ENCODE data around the gene AKNA. TPM values are rescaled to one million over a fixed set of nuclear protein-coding genes. Genes with fewer than 3 reads are reported as not detected.

AKNA gene
- total and polyA plus RNA-seq, 4 donors: 29.5 to 79.5 (median 48.6) TPM

DNA sequence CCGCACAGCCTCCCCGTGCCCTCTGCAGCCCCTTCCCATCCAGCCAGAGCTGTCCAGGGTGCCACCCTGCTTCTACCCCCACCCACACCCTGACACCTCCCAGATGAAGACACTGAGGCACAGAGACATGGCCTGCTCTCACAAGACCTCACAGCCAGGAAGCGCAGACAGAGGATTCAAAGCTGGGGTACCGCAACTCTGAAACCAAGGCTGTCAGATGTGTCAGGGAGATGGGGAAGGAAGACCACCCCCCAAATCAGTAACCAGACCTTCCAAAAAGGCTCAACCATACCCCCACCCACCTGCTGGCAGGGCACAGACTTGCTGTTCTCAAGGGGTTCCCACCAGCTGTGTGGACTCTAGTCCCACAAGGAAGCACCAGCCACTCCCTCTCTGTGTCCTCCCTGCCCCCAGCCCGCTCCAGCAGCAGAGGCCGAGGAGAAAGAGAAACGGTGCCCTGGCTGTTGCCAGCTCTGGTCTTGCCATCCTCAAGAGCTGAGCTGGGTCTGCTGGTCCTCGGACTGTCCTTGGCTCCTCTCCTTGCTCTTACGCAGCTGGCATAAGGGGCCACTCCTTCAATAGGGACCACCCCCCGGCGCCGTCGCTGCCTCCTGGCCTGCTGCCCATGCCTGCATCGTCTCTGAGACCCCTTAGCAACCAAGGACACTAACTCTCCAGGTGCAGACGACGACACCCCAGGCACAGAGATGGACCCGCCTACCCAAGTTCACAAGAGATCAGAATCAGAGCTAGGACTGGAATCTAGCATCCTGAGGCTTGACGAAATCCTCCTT is 699 bp downstream of the AKNA start:
- H3K9me3 ChIP-seq (ENCODE audit: control insufficient read depth in 4 of 4, insufficient read depth in 3 of 4, low read length in 3 of 4): no peaks in the 10 kb centered on the region
- WGBS, 2 donors: 4 to 8% methylated on average over 18 of the region's 18 CpGs
- peaks cover 0 to 3% (median 0%) of the 10 kb centered on the region in 4 donors for H3K36me3 ChIP-seq (ENCODE audit: control insufficient read depth in 4 of 4, insufficient read depth in 4 of 4, low read length in 4 of 4)
- ATAC-seq (ENCODE audit: insufficient read depth, low FRiP score) (no peak), DNase-seq (peak in 2 of 3 donors; percentile 63 to 71)
- no peaks in the 10 kb centered on the region for H3K27me3 ChIP-seq (ENCODE audit: control insufficient read depth in 3 of 3, insufficient read depth in 3 of 3, low read length in 2 of 3)
- peak overlapping the region; percentile 51 for H3K4me3 ChIP-seq
- TF ChIP-seq, protein P1, sequence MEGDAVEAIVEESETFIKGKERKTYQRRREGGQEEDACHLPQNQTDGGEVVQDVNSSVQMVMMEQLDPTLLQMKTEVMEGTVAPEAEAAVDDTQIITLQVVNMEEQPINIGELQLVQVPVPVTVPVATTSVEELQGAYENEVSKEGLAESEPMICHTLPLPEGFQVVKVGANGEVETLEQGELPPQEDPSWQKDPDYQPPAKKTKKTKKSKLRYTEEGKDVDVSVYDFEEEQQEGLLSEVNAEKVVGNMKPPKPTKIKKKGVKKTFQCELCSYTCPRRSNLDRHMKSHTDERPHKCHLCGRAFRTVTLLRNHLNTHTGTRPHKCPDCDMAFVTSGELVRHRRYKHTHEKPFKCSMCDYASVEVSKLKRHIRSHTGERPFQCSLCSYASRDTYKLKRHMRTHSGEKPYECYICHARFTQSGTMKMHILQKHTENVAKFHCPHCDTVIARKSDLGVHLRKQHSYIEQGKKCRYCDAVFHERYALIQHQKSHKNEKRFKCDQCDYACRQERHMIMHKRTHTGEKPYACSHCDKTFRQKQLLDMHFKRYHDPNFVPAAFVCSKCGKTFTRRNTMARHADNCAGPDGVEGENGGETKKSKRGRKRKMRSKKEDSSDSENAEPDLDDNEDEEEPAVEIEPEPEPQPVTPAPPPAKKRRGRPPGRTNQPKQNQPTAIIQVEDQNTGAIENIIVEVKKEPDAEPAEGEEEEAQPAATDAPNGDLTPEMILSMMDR (IDR thresholded peaks at IDR 0.05; ENCODE audit: control extremely low read depth, extremely low read depth): no peak
- H3K9ac ChIP-seq (ENCODE audit: insufficient read depth in 1 of 2, low read length in 2 of 2): peak overlapping the region; percentile 38 to 85
- H3K27ac ChIP-seq (ENCODE audit: low read depth in 1 of 2, low read length in 1 of 2): peak overlapping the region; percentile 39 to 93
- H3K4me1 ChIP-seq (ENCODE audit: control insufficient read depth in 5 of 5, insufficient read depth in 5 of 5, low read length in 5 of 5): peaks cover 7 to 76% (median 26%) of the 10 kb centered on the region in 5 donors

DNA sequence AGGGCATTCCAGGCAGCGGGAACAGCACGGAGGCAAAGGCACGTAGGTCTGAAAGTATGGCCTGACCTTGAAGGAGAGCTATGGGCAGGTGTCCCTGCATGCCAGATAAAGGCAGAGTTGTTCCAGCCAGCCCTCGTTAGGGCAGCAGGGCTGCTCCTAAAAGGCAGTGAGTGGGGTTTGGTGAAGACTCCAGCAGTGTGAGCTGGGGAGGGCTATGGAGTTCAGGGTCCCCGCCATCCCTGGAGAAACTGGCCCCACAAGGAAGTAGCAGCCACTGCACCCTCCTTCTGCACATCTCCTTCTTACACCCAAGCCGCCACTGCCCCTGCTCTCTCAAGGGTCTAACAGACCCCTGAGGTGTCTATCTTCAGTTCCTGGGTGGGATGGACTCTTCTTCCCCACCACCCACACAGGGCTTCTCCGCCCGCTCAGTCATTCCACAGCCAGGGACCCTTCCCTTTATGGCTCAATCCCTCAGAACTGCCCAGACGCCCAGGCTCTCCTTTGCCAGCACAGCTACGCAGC is 1.4 kb downstream of the AKNA start:
- H3K4me1 ChIP-seq (ENCODE audit: control insufficient read depth in 5 of 5, insufficient read depth in 5 of 5, low read length in 5 of 5): peaks cover 7 to 73% (median 28%) of the 10 kb centered on the region in 5 donors
- ATAC-seq (ENCODE audit: insufficient read depth, low FRiP score) (no peak), DNase-seq (no peak)
- 17 to 32% methylated on average over 10 of the region's 10 CpGs for WGBS, 2 donors
- TF ChIP-seq, protein P1 (IDR thresholded peaks at IDR 0.05; ENCODE audit: control extremely low read depth, extremely low read depth): no peak
- no peaks in the 10 kb centered on the region for H3K9me3 ChIP-seq (ENCODE audit: control insufficient read depth in 4 of 4, insufficient read depth in 3 of 4, low read length in 3 of 4)
- peak overlapping the region; percentile 38 to 85 for H3K9ac ChIP-seq (ENCODE audit: insufficient read depth in 1 of 2, low read length in 2 of 2)
- peak overlapping the region; percentile 51 for H3K4me3 ChIP-seq
- no peaks in the 10 kb centered on the region for H3K27me3 ChIP-seq (ENCODE audit: control insufficient read depth in 3 of 3, insufficient read depth in 3 of 3, low read length in 2 of 3)
- H3K27ac ChIP-seq (ENCODE audit: low read depth in 1 of 2, low read length in 1 of 2): peak overlapping the region; percentile 39 to 93
- peaks cover 0 to 3% (median 0%) of the 10 kb centered on the region in 4 donors for H3K36me3 ChIP-seq (ENCODE audit: control insufficient read depth in 4 of 4, insufficient read depth in 4 of 4, low read length in 4 of 4)

DNA sequence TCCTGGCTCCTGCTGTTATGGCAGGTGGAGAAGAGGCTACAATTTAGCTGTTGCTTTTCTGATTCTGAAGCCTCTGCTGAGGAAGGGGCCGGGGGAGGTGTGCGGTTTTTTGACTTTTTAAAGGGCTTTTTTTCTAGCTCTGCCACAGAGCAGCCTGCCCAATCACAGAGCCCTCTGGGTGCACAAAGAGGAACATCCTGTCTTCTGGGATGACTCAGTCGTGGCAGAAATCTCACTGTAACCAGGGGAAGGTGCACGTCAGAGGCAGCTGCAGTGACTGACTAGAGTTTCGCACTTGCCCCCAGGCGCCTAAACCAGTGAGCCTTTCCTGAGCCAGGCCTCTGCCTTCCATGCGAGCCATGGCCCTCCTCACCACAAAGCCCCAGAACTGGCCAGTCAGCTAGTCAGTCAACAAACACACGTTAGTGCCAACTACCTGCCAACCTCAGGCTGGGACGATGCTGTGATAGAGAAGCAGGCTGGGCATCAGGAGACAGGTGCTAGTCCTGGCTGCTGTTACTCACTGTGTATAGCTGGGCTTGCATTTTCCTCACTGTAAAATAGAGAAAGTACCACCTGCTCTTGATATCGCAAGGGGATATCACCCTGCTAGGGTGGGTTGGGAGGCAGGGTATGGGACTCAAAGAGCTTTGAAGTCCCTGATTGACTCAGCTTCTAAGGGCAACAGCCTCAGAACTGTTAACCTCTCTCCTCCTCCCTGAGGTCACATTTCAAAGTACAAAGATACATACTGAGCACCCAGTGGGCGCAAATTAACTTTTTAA is 2.2 kb downstream of the AKNA start:
- Histone ChIP-seq H3K36me3 (ENCODE audit: control insufficient read depth in 4 of 4, insufficient read depth in 4 of 4, low read length in 4 of 4) (peaks cover 0 to 8% (median 4%) of the 10 kb centered on the region in 4 donors), H3K9ac (ENCODE audit: insufficient read depth in 1 of 2, low read length in 2 of 2) (peak overlapping the region in 1 of 2 donors; percentile 52), H3K27ac (ENCODE audit: low read depth in 1 of 2, low read length in 1 of 2) (peak overlapping the region; percentile 49 to 92), H3K4me1 (ENCODE audit: control insufficient read depth in 5 of 5, insufficient read depth in 5 of 5, low read length in 5 of 5) (peaks cover 7 to 66% (median 27%) of the 10 kb centered on the region in 5 donors), H3K27me3 (ENCODE audit: control insufficient read depth in 3 of 3, insufficient read depth in 3 of 3, low read length in 2 of 3) (no peaks in the 10 kb centered on the region), H3K4me3 (no peak overlapping the region), H3K9me3 (ENCODE audit: control insufficient read depth in 4 of 4, insufficient read depth in 3 of 4, low read length in 3 of 4) (no peaks in the 10 kb centered on the region)
- DNase-seq (peak in 1 of 3 donors; percentile 29), ATAC-seq (ENCODE audit: insufficient read depth, low FRiP score) (peak; percentile 66)
- TF ChIP-seq, protein P1 (IDR thresholded peaks at IDR 0.05; ENCODE audit: control extremely low read depth, extremely low read depth): no peak
- 32 to 48% methylated on average over 11 of the region's 11 CpGs for WGBS, 2 donors

Data from lung (tissue), 12 donors.